22Rv1 (cell line): Measurements from ENCODE around the gene ASB9.

Source experiments
- CTCF ChIP-seq: fragments of 450-650 bp; IDR thresholded peaks from 2 replicates; pipeline ENCODE4 v1.5.1; 2017; ENCODE audit warnings: mild to moderate bottlenecking
- ZFX ChIP-seq: fragments of 450-650 bp; IDR thresholded peaks from 2 replicates; pipeline ENCODE4 v1.6.1; 2017; ENCODE audit warnings: antibody characterized with exemption, borderline replicate concordance

GRCh38 chrX:15315509-15315908, 45.6 kb upstream of the ASB9 start, which contains the start of gene ASB11:
- TF ChIP-seq CTCF (no peak), ZFX (no peak)
